Mesodermal cell (in vitro differentiated cells): ENCODE results near the gene CFAP100.

Source experiments
- H3K27ac ChIP-seq: 2 replicates; pipeline ENCODE4 v1.7.0; 2013; ENCODE audit warnings: mild to moderate bottlenecking, low read depth, low read length, moderate library complexity; ENCODE audit not compliant: severe bottlenecking
- H3K36me3 ChIP-seq: 2 replicates; pipeline ENCODE4 v1.7.1; 2013; ENCODE audit warnings: mild to moderate bottlenecking, low read length, moderate library complexity; ENCODE audit not compliant: control insufficient read depth, insufficient read depth
- H3K4me1 ChIP-seq: one replicate; pipeline ENCODE4 v1.7.1; 2013; ENCODE audit warnings: mild to moderate bottlenecking, low read length; ENCODE audit not compliant: insufficient read depth, control insufficient read depth, poor library complexity, severe bottlenecking
- H3K4me3 ChIP-seq: 2 replicates; pipeline ENCODE4 v1.7.0; 2013; ENCODE audit warnings: low read length, control low read depth, mild to moderate bottlenecking; ENCODE audit not compliant: insufficient read depth, poor library complexity, severe bottlenecking; ENCODE audit errors: extremely low read depth
- H3K9me3 ChIP-seq: 2 replicates; pipeline ENCODE4 v1.7.1; 2013; ENCODE audit warnings: mild to moderate bottlenecking, low read length, moderate library complexity; ENCODE audit not compliant: control insufficient read depth
- WGBS, 2 experiments: methylation state at CpG; one replicate each; pipeline ENCODE4 v1.1.5; 2013; ENCODE audit warnings: missing lambda C conversion rate in 2 of 2; ENCODE audit not compliant: insufficient coverage in 2 of 2; 5-methylcytosine and 5-hydroxymethylcytosine counted together

CFAP100 gene

GRCh38 chr3:126370055-126370454, 24.7 kb upstream of the CFAP100 start:
- Histone ChIP-seq H3K9me3 (no peaks in the 10 kb centered on the region), H3K4me1 (no peaks in the 10 kb centered on the region), H3K27ac (no peak overlapping the region), H3K4me3 (no peak overlapping the region), H3K36me3 (no peaks in the 10 kb centered on the region)
- 76 to 87% methylated on average over 2 to 4 of the region's 4 CpGs for WGBS, 2 experiments

GRCh38 chr3:126370606-126371005, 24.1 kb upstream of the CFAP100 start:
- H3K4me1 ChIP-seq, result no peaks in the 10 kb centered on the region
- no peaks in the 10 kb centered on the region for H3K9me3 ChIP-seq
- 94% methylated on average over 7 of the region's 7 CpGs for WGBS, 2 experiments
- no peak overlapping the region for H3K27ac ChIP-seq
- H3K36me3 ChIP-seq, result no peaks in the 10 kb centered on the region
- no peak overlapping the region for H3K4me3 ChIP-seq

DNA sequence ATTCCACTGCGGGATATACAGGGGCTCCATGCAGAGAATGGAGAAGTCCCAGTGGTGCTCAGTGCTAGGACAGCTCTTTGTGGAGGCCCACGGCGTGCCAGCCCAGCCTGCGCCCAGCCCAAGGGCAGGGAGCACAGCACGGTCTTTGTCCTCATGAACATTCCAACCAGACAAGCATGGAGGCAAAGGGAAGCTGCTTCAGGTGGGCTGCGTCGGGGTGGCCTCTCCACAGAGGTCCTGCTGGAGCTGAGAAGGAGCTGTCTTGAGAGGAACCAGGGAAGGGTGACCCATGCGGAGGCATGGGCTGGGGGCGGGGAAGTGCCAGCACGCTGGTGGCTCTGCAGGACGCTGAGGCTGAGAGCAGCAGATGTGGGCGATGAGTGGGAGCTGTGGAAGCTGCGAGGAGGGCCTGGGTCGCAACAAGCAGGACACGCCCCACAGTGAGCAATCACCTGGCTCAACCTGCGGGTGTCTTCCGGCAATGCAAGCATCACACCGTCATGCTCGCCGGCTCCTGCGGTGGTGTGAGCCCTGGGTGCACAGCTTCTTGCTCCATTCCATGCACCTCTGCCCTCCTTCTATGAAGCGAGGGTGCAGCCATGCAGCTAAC, 23.5 kb upstream of the CFAP100 start:
- Histone ChIP-seq H3K4me3 (no peak overlapping the region), H3K36me3 (no peaks in the 10 kb centered on the region), H3K4me1 (no peaks in the 10 kb centered on the region), H3K9me3 (no peaks in the 10 kb centered on the region), H3K27ac (no peak overlapping the region)
- WGBS, 2 experiments, result 90 to 96% methylated on average over 21 to 22 of the region's 22 CpGs

- WGBS, 2 experiments, result 83 to 85% methylated on average over 7 to 11 of the region's 12 CpGs
- no peak overlapping the region for H3K27ac ChIP-seq
- H3K9me3 ChIP-seq, result no peaks in the 10 kb centered on the region
- no peak overlapping the region for H3K4me3 ChIP-seq
- no peaks in the 10 kb centered on the region for H3K36me3 ChIP-seq
- no peaks in the 10 kb centered on the region for H3K4me1 ChIP-seq
These were observed 22.1 kb upstream of the CFAP100 start for GRCh38 chr3:126372413-126373145.

DNA sequence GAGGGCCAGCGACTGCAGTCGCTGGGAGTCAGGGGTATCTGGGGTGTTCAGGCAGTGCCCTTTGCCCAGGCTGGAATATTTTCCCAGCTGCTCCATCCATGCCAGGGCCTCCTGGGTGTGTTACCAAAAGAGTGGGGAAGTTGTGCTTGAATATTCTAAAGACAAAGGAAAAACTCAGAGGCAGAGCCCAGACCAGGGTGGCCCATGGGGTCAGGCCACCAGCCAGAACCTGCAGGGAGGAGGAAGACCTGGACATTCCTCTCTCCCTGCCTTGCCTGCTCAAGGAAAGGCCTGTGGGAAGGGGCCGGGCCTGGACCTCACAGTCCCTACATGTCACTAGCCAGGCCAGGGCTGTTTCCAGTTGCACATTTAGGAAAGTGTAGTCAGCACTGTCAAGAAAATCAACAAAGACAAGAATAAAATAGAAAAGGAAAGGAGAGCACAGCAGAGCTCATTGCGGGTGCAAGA, 21.5 kb upstream of the CFAP100 start:
- WGBS, 2 experiments, result 90 to 100% methylated on average over 3 of the region's 4 CpGs
- H3K36me3 ChIP-seq, result no peaks in the 10 kb centered on the region
- H3K27ac ChIP-seq, result no peak overlapping the region
- no peaks in the 10 kb centered on the region for H3K9me3 ChIP-seq
- H3K4me3 ChIP-seq, result no peak overlapping the region
- no peaks in the 10 kb centered on the region for H3K4me1 ChIP-seq

DNA sequence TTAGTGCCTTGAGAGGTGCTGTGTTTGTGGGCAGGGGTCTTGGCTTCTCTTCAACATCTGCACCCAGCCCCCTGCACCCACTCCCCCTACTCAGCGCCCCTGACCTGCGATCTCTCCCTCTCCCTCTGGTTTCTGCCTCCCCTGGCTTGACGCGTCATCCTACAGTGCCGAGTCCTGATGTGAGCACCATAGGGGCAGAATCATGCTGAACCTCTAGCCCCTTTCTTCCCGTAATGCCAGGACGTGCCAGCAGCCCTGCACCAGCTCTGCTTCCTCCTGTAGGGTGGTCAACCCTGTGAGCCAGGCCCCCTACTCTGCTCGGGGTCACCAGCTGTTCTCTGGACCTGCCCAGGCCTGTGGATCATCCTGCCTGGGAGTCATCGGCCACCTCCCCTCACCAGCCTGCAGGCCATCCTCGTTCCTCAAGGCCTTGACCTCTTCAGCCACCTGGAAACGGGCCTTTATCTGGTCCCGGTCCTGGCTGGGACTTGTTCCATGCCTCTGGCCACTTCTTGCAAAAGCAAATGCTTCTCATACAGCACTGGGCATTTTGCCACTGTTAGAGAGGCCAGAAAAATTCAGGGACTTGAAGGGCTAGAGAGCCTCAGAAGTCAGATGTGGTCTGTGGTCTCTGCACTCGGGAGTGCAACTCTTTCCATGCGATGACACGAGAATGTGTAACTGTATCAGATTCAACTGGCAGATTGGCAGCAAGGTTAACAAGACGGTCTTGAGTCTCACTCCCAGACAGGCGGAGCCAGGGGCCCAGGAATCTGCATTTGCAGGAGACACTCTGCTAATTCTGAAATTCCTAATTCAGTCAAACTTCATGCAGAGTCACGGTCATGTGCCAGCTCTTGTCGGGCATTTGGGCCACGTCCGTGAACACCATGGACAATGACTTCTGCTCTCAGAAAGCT, 20.8 kb upstream of the CFAP100 start:
- H3K4me1 ChIP-seq, result no peaks in the 10 kb centered on the region
- 95% methylated on average over 19 to 20 of the region's 21 CpGs for whole genome bisulfite sequencing, 2 experiments
- H3K9me3 ChIP-seq, result no peaks in the 10 kb centered on the region
- no peak overlapping the region for H3K4me3 ChIP-seq
- no peaks in the 10 kb centered on the region for H3K36me3 ChIP-seq
- H3K27ac ChIP-seq, result no peak overlapping the region

GRCh38 chr3:126375835-126376331, 18.8 kb upstream of the CFAP100 start:
- no peak overlapping the region for H3K27ac ChIP-seq
- H3K9me3 ChIP-seq, result no peaks in the 10 kb centered on the region
- no peaks in the 10 kb centered on the region for H3K4me1 ChIP-seq
- H3K4me3 ChIP-seq, result no peak overlapping the region
- H3K36me3 ChIP-seq, result no peaks in the 10 kb centered on the region
- WGBS, 2 experiments, result 72 to 93% methylated on average over 9 of the region's 13 CpGs

DNA sequence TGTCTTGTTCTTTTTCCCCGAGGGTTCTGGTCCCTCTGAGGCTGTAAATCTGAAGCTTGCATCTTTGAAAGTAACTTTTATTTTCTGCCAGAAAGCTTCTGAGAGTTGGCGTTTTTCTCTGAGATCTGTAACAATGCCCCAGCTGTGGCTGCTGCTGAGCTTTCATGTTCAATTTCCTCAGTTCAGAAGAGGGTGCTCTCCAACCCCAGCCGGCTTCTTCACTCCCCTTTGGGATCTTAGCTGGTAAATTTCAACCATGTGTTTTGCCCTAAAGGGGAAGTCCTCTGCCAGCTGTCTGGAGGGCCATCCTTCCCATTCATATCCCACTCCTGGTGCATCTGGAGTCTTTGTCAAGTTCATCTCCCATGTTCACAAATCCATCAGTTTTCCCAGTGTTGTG, 18.3 kb upstream of the CFAP100 start:
- Histone ChIP-seq H3K4me3 (no peak overlapping the region), H3K36me3 (no peaks in the 10 kb centered on the region), H3K9me3 (no peaks in the 10 kb centered on the region), H3K27ac (no peak overlapping the region), H3K4me1 (no peaks in the 10 kb centered on the region)
- 67 to 73% methylated on average over 2 to 3 of the region's 3 CpGs for WGBS, 2 experiments

- Histone ChIP-seq H3K4me1 (no peaks in the 10 kb centered on the region), H3K27ac (no peak overlapping the region), H3K4me3 (no peak overlapping the region), H3K36me3 (no peaks in the 10 kb centered on the region), H3K9me3 (no peaks in the 10 kb centered on the region)
- 93% methylated on average over 3 of the region's 3 CpGs for WGBS, 2 experiments
These were observed 17.5 kb upstream of the CFAP100 start for GRCh38 chr3:126377211-126377610.

- Histone ChIP-seq H3K27ac (no peak overlapping the region), H3K4me1 (no peaks in the 10 kb centered on the region), H3K9me3 (no peaks in the 10 kb centered on the region), H3K4me3 (no peak overlapping the region), H3K36me3 (no peaks in the 10 kb centered on the region)
- whole genome bisulfite sequencing, 2 experiments, result 85 to 87% methylated on average over 5 of the region's 6 CpGs
These were observed 16.4 kb upstream of the CFAP100 start for GRCh38 chr3:126378341-126378751.
